H1 (cell line): Measurements from ENCODE around the gene TCERG1L. TPM values are rescaled to one million over a fixed set of nuclear protein-coding genes. Genes with fewer than 3 reads are reported as not detected.

Source experiments
- CTCF ChIA-PET: fragments of 300-600 bp; sonication (Branson Sonifier 250); formaldehyde crosslinking; loops from one replicate; lab custom pipeline; 2021; ENCODE audit not compliant: partially characterized antibody; lab: Charles Lee
- POLR2A ChIA-PET: fragments of 300-600 bp; sonication (Branson Sonifier 250); formaldehyde crosslinking; loops from one replicate; lab custom pipeline; 2021; ENCODE audit warnings: inconsistent platforms; ENCODE audit not compliant: partially characterized antibody; lab: Charles Lee
- DNase-seq, 2 experiments: peaks; one replicate each; pipeline versions ENCODE4 v3.0.0 to v3.0.0-alpha.2; 2010 to 2022; ENCODE audit warnings: low spot score in 2 of 2, low read depth in 1 of 2, mixed read lengths in 1 of 2
- FAIRE-seq: peaks from 2 replicates; lab custom pipeline; 2011; peaks lifted over from hg19 to GRCh38; lab: Jason Lieb, UNC
- H2AFZ ChIP-seq: 2 replicates; pipeline ENCODE4 v1.8.1; 2012; ENCODE audit warnings: low read length, inconsistent platforms
- H2AK5ac ChIP-seq: 2 replicates; pipeline ENCODE4 v1.6.1; 2013; ENCODE audit warnings: low read depth, low read length
- H2BK120ac ChIP-seq: replicated peaks from 2 replicates; pipeline ENCODE3; 2013; ENCODE audit warnings: low read depth, low read length, inconsistent platforms
- H2BK12ac ChIP-seq: 2 replicates; pipeline ENCODE4 v1.6.1; 2013; ENCODE audit warnings: low read depth, low read length
- H2BK15ac ChIP-seq: 2 replicates; pipeline ENCODE4 v1.6.1; 2013; ENCODE audit warnings: low read length
- H2BK20ac ChIP-seq: 2 replicates; pipeline ENCODE4 v1.6.1; 2013; ENCODE audit warnings: low read length
- H2BK5ac ChIP-seq: 2 replicates; pipeline ENCODE4 v1.6.1; 2013; ENCODE audit warnings: low read depth, low read length
- H3K14ac ChIP-seq: 2 replicates; pipeline ENCODE4 v1.6.1; 2013; ENCODE audit warnings: inconsistent platforms; ENCODE audit not compliant: insufficient read length
- H3K18ac ChIP-seq: 2 replicates; pipeline ENCODE4 v1.6.1; 2013; ENCODE audit warnings: low read length; ENCODE audit errors: extremely low read depth
- H3K23ac ChIP-seq: 2 replicates; pipeline ENCODE4 v1.6.1; 2013; ENCODE audit warnings: inconsistent platforms; ENCODE audit not compliant: insufficient read length
- H3K23me2 ChIP-seq: 2 replicates; pipeline ENCODE4 v1.6.1; 2013; ENCODE audit warnings: low read depth, low read length
- H3K27ac ChIP-seq: 2 replicates; pipeline ENCODE4 v1.6.1; 2011; ENCODE audit warnings: low read depth, low read length, inconsistent platforms
- H3K27me3 ChIP-seq, 4 experiments: replicated peaks in 1 of 4; 1 replicate in 1 of 4; 2 replicates in 3 of 4; pipeline versions ENCODE4 v1.6.1 to v1.8.1; 2011 to 2013; ENCODE audit warnings: low read length in 3 of 4, mild to moderate bottlenecking in 3 of 4, inconsistent platforms in 2 of 4, mixed read lengths in 2 of 4, moderate library complexity in 1 of 4; ENCODE audit not compliant: control insufficient read depth in 3 of 4, insufficient read depth in 3 of 4; ENCODE audit errors: extremely low read depth in 1 of 4
- H3K36me3 ChIP-seq, 4 experiments: 2 replicates each; pipeline versions ENCODE4 v1.6.1 to v1.8.1; 2011 to 2013; ENCODE audit warnings: mild to moderate bottlenecking in 4 of 4, low read length in 3 of 4, moderate library complexity in 2 of 4, control low read depth in 1 of 4, inconsistent platforms in 1 of 4; ENCODE audit not compliant: insufficient read depth in 4 of 4, control insufficient read depth in 2 of 4
- H3K4ac ChIP-seq: replicated peaks from 2 replicates; pipeline ENCODE3; 2013; ENCODE audit warnings: low read length, low read depth, mixed read lengths, inconsistent platforms; ENCODE audit not compliant: insufficient read length
- H3K4me1 ChIP-seq, 4 experiments: replicated peaks in 1 of 4; 1 replicate in 1 of 4; 2 replicates in 3 of 4; pipeline versions ENCODE4 v1.6.1 to v1.8.1; 2011 to 2013; ENCODE audit warnings: low read length in 3 of 4, inconsistent platforms in 2 of 4, mixed read lengths in 1 of 4; ENCODE audit not compliant: insufficient read depth in 4 of 4, control insufficient read depth in 3 of 4
- H3K4me2 ChIP-seq, 2 experiments: 2 replicates each; pipeline versions ENCODE4 v1.6.1 to v1.8.1; 2011 to 2013; ENCODE audit warnings: low read depth in 2 of 2, low read length in 2 of 2, control low read depth in 1 of 2, inconsistent platforms in 1 of 2, mild to moderate bottlenecking in 1 of 2; ENCODE audit not compliant: insufficient read depth in 1 of 2
- H3K4me3 ChIP-seq, 4 experiments: fragments of 200-600, 300-600 bp in 1 of 4; sonication (generic), shearing (Covaris generic), sonication (Bioruptor Twin) in 1 of 4; 2 replicates each; pipeline versions ENCODE4 v1.5.1 to v1.8.1; 2011 to 2016; ENCODE audit warnings: low read length in 4 of 4, low read depth in 3 of 4, control low read depth in 2 of 4, inconsistent platforms in 2 of 4, mild to moderate bottlenecking in 2 of 4, mixed read lengths in 1 of 4, moderate library complexity in 1 of 4; ENCODE audit not compliant: insufficient read depth in 2 of 4; ENCODE audit errors: extremely low read depth in 1 of 4
- H3K56ac ChIP-seq: replicated peaks from 2 replicates; pipeline ENCODE3; 2013; ENCODE audit warnings: low read depth, mild to moderate bottlenecking, mixed read lengths, low read length, inconsistent platforms; ENCODE audit not compliant: insufficient read length
- H3K79me1 ChIP-seq: 2 replicates; pipeline ENCODE4 v1.6.1; 2013; ENCODE audit warnings: low read depth, low read length, control low read depth
- H3K79me2 ChIP-seq, 2 experiments: 2 replicates each; pipeline versions ENCODE4 v1.6.1 to v1.8.1; 2012 to 2013; ENCODE audit warnings: low read length in 2 of 2, mild to moderate bottlenecking in 2 of 2, inconsistent platforms in 1 of 2; ENCODE audit not compliant: insufficient read depth in 2 of 2, control insufficient read depth in 1 of 2
- H3K9ac ChIP-seq, 4 experiments: replicated peaks in 1 of 4; 1 replicate in 1 of 4; 2 replicates in 3 of 4; pipeline versions ENCODE4 v1.6.1 to v1.8.1; 2011 to 2013; ENCODE audit warnings: low read depth in 3 of 4, low read length in 3 of 4, control low read depth in 2 of 4, mild to moderate bottlenecking in 2 of 4, moderate library complexity in 2 of 4, inconsistent platforms in 1 of 4; ENCODE audit errors: extremely low read depth in 1 of 4
- H3K9me3 ChIP-seq, 2 experiments: 2 replicates each; pipeline versions ENCODE4 v1.6.1 to v1.8.1; 2012 to 2013; ENCODE audit warnings: mild to moderate bottlenecking in 2 of 2, moderate library complexity in 2 of 2, control low read depth in 1 of 2, inconsistent platforms in 1 of 2, low read depth in 1 of 2, low read length in 1 of 2, mixed read lengths in 1 of 2; ENCODE audit not compliant: insufficient read depth in 2 of 2
- H4K20me1 ChIP-seq, 2 experiments: replicated peaks in 1 of 2; 2 replicates each; pipeline versions ENCODE3 to v1.8.1; 2011 to 2013; ENCODE audit warnings: inconsistent platforms in 2 of 2, low read length in 2 of 2, mild to moderate bottlenecking in 1 of 2; ENCODE audit not compliant: insufficient read depth in 2 of 2, control insufficient read depth in 1 of 2
- H4K5ac ChIP-seq: 2 replicates; pipeline ENCODE4 v1.6.1; 2013; ENCODE audit warnings: low read length, low read depth, mixed read lengths, inconsistent platforms; ENCODE audit not compliant: insufficient read length
- H4K8ac ChIP-seq: 2 replicates; pipeline ENCODE4 v1.8.0; 2013; ENCODE audit warnings: mild to moderate bottlenecking, moderate library complexity, low read length, inconsistent platforms; ENCODE audit not compliant: insufficient read depth; ENCODE audit errors: extremely low read depth
- H4K91ac ChIP-seq: replicated peaks from 2 replicates; pipeline ENCODE3; 2013; ENCODE audit warnings: low read length, mixed read lengths, inconsistent platforms; ENCODE audit not compliant: insufficient read length
- ASH2L ChIP-seq: fragments of 200-600, 300-600 bp; sonication (generic); IDR thresholded peaks from one replicate; pipeline ENCODE4 v1.7.1; 2017; ENCODE audit warnings: low read length
- BACH1 ChIP-seq: IDR thresholded peaks from 2 replicates; pipeline ENCODE4 v1.6.1; 2012; ENCODE audit warnings: low read length, improper control_type of control experiment
- EGR1 ChIP-seq: IDR thresholded peaks from 2 replicates; pipeline ENCODE4 v1.6.1; 2011; ENCODE audit warnings: low read depth, low read length, borderline replicate concordance
- EZH2 ChIP-seq: fragments of 200-600 bp; sonication (generic); IDR thresholded peaks from 2 replicates; pipeline ENCODE4 v1.7.1; 2012; ENCODE audit warnings: low read depth, mild to moderate bottlenecking, moderate library complexity, low read length, inconsistent platforms; ENCODE audit not compliant: severe bottlenecking
- HDAC6 ChIP-seq: IDR thresholded peaks from one replicate; pipeline ENCODE4 v1.7.1; 2012; ENCODE audit warnings: low read depth, mild to moderate bottlenecking, inconsistent platforms, low read length, moderate library complexity
- NRF1 ChIP-seq: IDR thresholded peaks from 2 replicates; pipeline ENCODE4 v1.6.1; 2011; ENCODE audit warnings: mild to moderate bottlenecking, low read depth, low read length, improper control_type of control experiment
- RFX5 ChIP-seq: IDR thresholded peaks from 2 replicates; pipeline ENCODE4 v1.6.1; 2011; ENCODE audit warnings: low read depth, low read length, improper control_type of control experiment, borderline replicate concordance
- RNF2 ChIP-seq: fragments of 200-900, 300-1000 bp; sonication (generic); IDR thresholded peaks from 2 replicates; pipeline ENCODE4 v1.7.1; 2016; ENCODE audit warnings: borderline replicate concordance, low read depth, mild to moderate bottlenecking, antibody characterized with exemption, low read length; ENCODE audit not compliant: poor library complexity, severe bottlenecking; ENCODE audit errors: missing control alignments
- SIX5 ChIP-seq: IDR thresholded peaks from 2 replicates; pipeline ENCODE4 v1.6.1; 2011; ENCODE audit warnings: mild to moderate bottlenecking, low read depth, low read length
- TAF1 ChIP-seq: IDR thresholded peaks from 2 replicates; pipeline ENCODE4 v1.6.1; 2011; ENCODE audit warnings: mild to moderate bottlenecking, low read depth, low read length
- TBP ChIP-seq: IDR thresholded peaks from 2 replicates; pipeline ENCODE4 v1.6.1; 2011; ENCODE audit warnings: low read depth, low read length, improper control_type of control experiment
- TEAD4 ChIP-seq: IDR thresholded peaks from 2 replicates; pipeline ENCODE4 v1.6.1; 2012; ENCODE audit warnings: low read depth, low read length, inconsistent platforms, mixed read lengths
- WGBS, 2 experiments: shearing (Covaris generic) in 1 of 2; methylation state at CpG; one replicate each; pipeline versions ENCODE4 v1.1.6 to v1.1.7; 2013 to 2015; ENCODE audit warnings: low lambda C conversion rate in 2 of 2, mixed read lengths in 2 of 2, inconsistent platforms in 1 of 2, low coverage in 1 of 2, missing lambda C conversion rate in 1 of 2; ENCODE audit not compliant: insufficient replicate concordance in 2 of 2, insufficient coverage in 1 of 2, insufficient read length in 1 of 2; ENCODE audit errors: extremely low coverage in 1 of 2, missing lambda C conversion rate in 1 of 2; 5-methylcytosine and 5-hydroxymethylcytosine counted together
- polyA plus RNA-seq, 7 experiments: library from polyadenylated mRNA; depleted of rRNA in 3 of 7; stranded (reverse) in 5 of 7; unstranded in 2 of 7; fragments of >200 nt in 5 of 7; fragments of 200-250 nt in 2 of 7; gene quantifications; 1 replicate in 5 of 7; 2 replicates in 1 of 7; 4 replicates in 1 of 7; pipeline versions ENCODE4 v1.2.1 to v1.2.3, GENCODE V29; 2011 to 2013; ENCODE audit warnings: missing spikeins in 2 of 7, mixed read lengths in 2 of 7
- total RNA-seq: library from RNA; stranded (reverse); fragmentation: NEBNext Ultra II Directional; extraction: Animal tissue kit (Norgen Biotek cat#: 25700); gene quantifications from 2 replicates; pipeline ENCODE4 v1.2.1, GENCODE V29; 2021

Gene TCERG1L
- total and polyA plus RNA-seq, 2 of the 8 experiments (the other 6 are each of a cell fraction or from before 2014, with no cell fraction given) = 3.9 to 6.9 TPM

- ChIA-PET CTCF (interaction anchor here (2.3 kb wide), 1 partner anchor 11 kb away, joined by 8 read pairs; no protein-coding TSS in a partner anchor), POLR2A (interaction anchor here (0.6 kb wide), 1 partner anchor 148 kb away, joined by 3 read pairs; no protein-coding TSS in a partner anchor)
- no peaks in the 10 kb centered on the region for H3K27me3 ChIP-seq
- H3K14ac ChIP-seq = no peak overlapping the region
- DNase-seq (no peak), FAIRE-seq (peak; percentile 36)
- peak overlapping the region; percentile 84 for H2BK12ac ChIP-seq
- H2AFZ ChIP-seq = no peak overlapping the region; the same call in 1 of the 2 replicates
- H3K4ac ChIP-seq = no peak overlapping the region
- H3K27ac ChIP-seq = no peak overlapping the region
- peaks cover 0 to 11% (median 4%) of the 10 kb centered on the region in 4 experiments; a peak in 4 of 7 replicates for H3K4me1 ChIP-seq
- H2BK20ac ChIP-seq = peak overlapping the region; percentile 90; the same call in 1 of the 2 replicates
- H3K79me1 ChIP-seq = no peaks in the 10 kb centered on the region
- peak overlapping the region; percentile 7; the same call in 1 of the 2 replicates for H3K18ac ChIP-seq
- H4K8ac ChIP-seq = no peak overlapping the region
- H2BK15ac ChIP-seq = no peak overlapping the region
- no peak overlapping the region for H4K5ac ChIP-seq
- H3K23me2 ChIP-seq = no peaks in the 10 kb centered on the region
- no peaks in the 10 kb centered on the region for H4K20me1 ChIP-seq
- no peaks in the 10 kb centered on the region; a peak in 1 of 4 replicates for H3K9me3 ChIP-seq
- H3K9ac ChIP-seq = no peak overlapping the region
- H4K91ac ChIP-seq = peak overlapping the region; percentile 89
- no peak overlapping the region for H3K56ac ChIP-seq
- no peaks in the 10 kb centered on the region for H3K79me2 ChIP-seq
- peak overlapping the region; percentile 94; the same call in 1 of the 2 replicates for H2BK5ac ChIP-seq
- WGBS, 2 experiments = 76% methylated on average over 16 of the region's 29 CpGs; no CpG with 5 or more reads in 1 of the 2 experiments
- no peak overlapping the region for H3K23ac ChIP-seq
- no peak overlapping the region for H2AK5ac ChIP-seq
- no peak overlapping the region for H2BK120ac ChIP-seq
- no peaks in the 10 kb centered on the region for H3K36me3 ChIP-seq
- no peak overlapping the region for H3K4me3 ChIP-seq
- H3K4me2 ChIP-seq = no peak overlapping the region
- TF ChIP-seq BACH1 = no peak
- no peak for TF ChIP-seq RNF2
- TF ChIP-seq EGR1 = peak; percentile 56; the same call in 1 of the 2 replicates
- TF ChIP-seq ASH2L = no peak
- TF ChIP-seq TBP = no peak
- TF ChIP-seq SIX5 = no peak
- no peak for TF ChIP-seq EZH2
- TF ChIP-seq TAF1 = 0 out of 2 replicates have a peak, but pooled peaks have one; percentile 38
- no peak for TF ChIP-seq HDAC6
- no peak for TF ChIP-seq TEAD4
- no peak for TF ChIP-seq RFX5
- TF ChIP-seq NRF1 = no peak
Measured at GRCh38 chr10:131094527-131095312, 216.8 kb downstream of the TCERG1L start.
